Hepatic stellate cell (primary cell): Measurements from ENCODE around the gene MIA2.
"Not testable (repeated sequence)": the region's sequence is repeated elsewhere in the genome, so short reads cannot be mapped to it uniquely, and the experiment has no call there.

Experiments used
- DNase-seq: peaks from one replicate; pipeline ENCODE4 v3.0.0; 2011; ENCODE audit warnings: low spot score

The MIA2 gene, protein sequence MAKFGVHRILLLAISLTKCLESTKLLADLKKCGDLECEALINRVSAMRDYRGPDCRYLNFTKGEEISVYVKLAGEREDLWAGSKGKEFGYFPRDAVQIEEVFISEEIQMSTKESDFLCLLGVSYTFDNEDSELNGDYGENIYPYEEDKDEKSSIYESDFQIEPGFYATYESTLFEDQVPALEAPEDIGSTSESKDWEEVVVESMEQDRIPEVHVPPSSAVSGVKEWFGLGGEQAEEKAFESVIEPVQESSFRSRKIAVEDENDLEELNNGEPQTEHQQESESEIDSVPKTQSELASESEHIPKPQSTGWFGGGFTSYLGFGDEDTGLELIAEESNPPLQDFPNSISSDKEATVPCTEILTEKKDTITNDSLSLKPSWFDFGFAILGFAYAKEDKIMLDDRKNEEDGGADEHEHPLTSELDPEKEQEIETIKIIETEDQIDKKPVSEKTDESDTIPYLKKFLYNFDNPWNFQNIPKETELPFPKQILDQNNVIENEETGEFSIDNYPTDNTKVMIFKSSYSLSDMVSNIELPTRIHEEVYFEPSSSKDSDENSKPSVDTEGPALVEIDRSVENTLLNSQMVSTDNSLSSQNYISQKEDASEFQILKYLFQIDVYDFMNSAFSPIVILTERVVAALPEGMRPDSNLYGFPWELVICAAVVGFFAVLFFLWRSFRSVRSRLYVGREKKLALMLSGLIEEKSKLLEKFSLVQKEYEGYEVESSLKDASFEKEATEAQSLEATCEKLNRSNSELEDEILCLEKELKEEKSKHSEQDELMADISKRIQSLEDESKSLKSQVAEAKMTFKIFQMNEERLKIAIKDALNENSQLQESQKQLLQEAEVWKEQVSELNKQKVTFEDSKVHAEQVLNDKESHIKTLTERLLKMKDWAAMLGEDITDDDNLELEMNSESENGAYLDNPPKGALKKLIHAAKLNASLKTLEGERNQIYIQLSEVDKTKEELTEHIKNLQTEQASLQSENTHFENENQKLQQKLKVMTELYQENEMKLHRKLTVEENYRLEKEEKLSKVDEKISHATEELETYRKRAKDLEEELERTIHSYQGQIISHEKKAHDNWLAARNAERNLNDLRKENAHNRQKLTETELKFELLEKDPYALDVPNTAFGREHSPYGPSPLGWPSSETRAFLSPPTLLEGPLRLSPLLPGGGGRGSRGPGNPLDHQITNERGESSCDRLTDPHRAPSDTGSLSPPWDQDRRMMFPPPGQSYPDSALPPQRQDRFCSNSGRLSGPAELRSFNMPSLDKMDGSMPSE (N-terminal part only)

DNA sequence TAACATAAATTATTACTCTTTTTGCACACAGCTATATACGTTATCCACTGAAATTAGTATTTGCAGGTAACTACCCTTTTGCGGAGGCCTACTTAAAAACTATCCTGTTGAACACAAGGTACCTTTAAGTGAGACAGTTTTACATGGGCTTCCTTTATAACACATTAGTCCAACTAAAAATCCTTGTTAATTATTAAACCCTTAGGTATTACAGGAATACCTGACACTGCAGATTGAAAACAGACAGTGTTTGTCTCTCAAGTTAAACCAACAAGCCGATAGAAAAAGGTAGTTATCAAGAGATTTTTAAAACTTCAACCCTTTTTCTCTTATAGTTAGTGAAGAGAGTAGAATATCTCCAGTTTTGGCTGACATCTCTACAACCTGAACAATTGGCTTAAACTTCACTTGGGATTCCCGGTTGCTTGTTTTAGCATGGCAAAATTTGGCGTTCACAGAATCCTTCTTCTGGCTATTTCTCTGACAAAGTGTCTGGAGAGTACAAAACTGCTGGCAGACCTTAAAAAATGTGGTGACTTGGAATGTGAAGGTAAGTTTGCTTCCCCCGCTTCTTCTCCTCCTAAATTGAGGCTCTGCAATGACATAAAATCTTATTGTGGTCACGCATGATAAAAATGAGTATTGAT is at the start of gene MIA2:
Gene MIA2, plus strand, starts transcription at position 236 of the 647 bp plus-strand sequence. Its CDS starts 200 bp downstream, at position 436.
- DNase-seq, result no peak

DNA sequence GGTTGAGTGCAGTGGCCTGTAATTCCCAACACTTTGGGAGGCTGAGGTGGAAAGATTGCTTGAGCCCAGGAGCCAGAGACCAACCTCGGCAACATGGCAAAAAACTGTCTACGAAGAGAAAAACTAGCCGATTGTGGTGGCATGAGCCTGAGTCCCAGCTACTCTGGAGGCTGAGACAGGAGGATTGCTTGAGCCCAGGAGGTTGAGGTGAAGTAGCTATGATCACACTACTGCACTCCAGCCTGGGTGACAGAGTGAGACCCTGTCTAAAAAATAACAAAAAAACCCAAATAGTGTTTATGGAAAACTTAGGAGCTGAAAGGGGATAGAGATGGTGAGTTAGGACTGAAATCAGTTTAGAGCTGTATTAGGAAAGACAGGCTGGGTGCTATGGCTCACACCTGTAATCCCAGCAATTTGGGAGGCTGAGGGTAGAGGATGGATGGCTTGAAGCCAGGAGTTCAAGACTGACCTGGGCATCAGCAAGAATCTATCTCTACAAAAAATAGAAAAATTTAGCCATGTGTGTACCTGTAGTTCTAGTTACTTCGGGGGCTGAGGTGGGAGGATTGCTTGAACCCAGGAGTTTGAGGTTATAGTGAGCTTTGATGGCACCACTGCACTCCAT is 49.0 kb upstream of the MIA2 start:
- DNase-seq, result no peak

DNA sequence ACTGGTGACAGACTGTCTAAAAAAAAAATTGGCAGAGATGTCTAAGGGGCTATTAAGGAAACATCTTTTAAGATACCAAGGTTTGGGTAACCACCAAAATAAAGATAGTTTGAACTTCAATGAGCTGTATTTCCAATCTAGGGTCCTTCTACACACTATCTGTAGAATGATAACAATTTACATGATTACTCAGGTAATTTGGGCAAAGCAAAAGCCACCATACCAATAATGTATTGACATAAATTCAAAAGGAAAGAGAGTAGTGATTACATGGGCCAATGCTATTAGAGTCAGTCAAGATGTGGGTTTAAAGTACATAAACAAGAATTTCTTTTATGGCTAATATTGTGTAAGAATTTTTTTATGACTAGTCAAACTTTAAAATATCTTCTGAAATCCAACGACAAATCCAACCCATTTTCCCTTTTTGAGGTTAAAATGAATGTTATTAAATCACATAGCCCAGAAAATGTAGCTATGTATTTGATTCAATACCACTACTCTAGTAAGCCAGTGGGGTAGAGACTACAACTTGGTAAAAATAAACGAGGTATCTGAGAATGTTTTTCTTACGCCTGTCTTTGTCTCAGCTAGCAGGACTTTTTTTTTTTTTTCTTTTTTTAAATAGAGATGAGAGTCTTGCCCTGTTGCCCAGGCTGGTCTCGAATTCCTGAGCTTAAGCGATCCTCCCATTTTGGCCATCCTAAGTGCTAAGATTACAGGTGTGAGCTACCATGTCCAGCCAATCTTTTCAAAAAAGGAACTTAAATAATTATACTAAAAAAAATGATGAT is 48.3 kb upstream of the MIA2 start:
- DNase-seq, result no peak

DNA sequence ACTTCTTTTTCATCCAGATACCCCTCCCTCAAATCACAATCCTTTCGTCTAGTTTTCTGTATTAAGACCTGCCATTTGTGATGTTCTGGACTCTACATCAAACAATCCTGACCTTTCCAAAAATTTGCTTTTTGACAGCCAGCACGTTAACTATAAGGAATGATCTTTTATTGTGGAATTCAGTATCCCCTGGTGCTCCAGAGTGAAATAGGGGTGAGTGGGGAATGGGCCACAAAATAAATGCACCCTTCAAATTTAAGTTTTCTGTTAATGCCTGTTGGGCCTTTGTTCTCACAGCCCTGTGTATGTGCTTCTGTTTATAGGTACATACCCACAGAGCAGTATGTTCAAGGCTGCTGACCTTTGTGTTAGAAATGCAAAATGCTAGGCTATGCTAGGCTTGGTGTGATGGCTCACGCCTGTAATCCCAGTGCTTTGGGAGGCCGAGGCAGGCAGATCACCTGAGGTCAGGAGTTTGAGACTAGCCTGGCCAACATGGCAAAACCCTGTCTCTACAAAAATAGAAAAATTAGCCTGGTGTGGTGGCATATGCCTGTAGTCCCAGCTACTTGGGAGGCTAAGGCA is 46.7 kb upstream of the MIA2 start:
- DNase-seq, result no peak

DNA sequence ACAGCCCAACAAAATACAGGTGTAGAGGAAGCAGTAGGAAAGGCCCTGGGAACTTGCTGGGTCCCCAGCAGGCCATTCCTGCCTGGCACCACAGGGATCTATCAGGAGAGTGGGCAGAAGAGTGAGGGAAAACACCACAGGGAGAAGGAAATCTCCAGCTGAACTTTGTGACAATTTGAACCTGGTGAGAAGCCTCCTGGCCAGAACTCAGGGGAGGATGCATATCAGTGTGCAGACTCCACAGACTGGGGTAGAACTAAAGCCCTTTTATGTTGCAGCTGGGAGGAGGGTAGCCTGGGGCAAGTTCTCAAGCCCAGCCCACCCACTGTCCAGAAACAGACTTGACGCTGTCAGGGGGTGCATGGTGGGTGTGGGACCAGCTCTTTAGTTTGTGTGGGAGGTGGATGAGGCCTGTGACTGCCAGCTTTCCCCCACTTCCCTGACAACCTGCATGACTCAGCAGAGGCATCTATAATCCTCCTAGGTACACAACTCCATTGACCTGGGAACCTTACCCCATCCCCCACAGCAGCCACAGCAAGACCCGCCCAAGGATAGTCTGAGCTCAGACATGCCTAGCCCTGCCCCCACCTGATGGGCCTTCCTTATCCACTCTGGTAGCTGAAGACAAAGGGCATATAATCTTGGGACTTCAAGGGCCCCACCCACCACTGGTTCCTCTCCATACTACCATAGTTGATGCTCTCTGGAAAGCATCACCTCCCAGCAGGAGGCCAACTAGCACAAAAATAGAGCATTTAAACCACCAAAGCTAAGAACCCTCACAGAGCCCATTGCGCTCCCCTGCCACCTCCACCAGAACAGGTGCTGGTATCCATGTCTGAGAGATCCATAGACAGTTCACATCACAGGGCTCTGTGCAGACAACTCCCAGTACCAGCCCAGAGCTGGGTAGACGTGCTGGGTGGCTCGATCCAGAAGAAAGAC is 29.8 kb upstream of the MIA2 start:
- DNase-seq, result no peak

DNA sequence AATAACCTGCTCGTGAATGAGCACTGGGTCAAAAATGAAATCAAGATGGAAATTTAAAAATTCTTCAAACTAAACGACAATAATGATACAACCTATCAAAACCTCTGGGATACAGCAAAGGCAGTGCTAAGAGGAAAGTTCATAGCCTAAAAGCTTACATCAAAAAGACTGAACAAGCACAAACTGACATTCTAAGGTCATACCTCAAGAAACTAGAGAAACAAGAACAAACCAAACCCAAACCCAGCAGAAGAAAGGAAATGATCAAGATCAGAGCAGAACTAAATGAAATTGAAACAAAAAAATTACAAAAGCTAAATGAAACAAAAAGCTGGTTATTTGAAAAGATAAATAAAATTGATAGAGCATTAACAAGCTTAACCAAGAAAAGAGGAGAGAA is 26.3 kb upstream of the MIA2 start:
- DNase-seq, result not testable (repeated sequence)

DNA sequence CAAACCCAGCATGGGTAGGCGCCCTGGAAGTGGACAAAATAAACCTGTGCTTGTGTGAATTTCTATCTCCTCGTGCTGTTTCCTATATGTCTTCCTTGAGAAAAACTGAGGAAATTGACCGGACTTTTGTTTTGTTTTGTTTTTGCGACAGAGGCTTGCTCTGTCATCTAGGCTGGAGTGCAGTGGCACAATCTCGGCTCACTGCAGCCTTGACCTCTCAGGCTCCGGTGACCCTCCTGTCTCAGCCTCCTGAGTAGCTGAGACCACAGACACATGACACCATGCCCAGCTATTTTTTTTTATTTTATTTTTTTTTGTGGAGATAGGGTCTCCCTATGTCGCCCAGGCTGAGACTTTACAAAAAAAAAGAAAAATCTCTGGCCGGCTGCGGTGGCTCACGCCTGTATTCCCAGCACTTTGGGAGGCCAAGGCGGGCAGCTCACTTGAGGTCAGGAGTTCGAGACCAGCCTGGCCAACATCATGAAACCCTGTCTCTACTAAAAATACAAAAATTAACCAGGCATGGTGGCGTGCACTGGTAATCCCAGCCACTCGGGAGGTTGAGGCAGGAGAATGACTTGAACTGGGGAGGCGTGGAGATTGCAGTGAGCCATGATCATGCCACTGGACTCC is 22.5 kb upstream of the MIA2 start:
- no peak for DNase-seq

DNA sequence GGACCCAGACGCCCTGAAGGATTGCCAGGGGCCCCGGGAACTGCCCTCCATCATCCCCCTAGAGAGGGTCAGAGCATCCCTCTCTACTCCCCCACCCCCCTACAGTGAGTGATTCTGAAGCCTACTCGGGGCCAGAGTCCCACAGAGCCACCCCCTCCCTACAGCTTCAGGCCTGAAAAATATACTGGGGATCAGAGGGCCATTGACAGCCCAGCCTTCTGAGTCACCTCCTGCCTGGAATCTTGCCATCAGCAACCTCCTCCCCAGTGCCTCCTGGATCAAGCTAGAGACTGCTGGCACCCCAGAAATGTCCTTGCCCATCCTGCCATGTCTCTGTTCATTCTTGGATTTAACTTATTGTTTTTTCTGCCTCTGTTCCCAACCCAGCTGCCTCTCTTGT is 21.7 kb upstream of the MIA2 start:
- no peak for DNase-seq

DNA sequence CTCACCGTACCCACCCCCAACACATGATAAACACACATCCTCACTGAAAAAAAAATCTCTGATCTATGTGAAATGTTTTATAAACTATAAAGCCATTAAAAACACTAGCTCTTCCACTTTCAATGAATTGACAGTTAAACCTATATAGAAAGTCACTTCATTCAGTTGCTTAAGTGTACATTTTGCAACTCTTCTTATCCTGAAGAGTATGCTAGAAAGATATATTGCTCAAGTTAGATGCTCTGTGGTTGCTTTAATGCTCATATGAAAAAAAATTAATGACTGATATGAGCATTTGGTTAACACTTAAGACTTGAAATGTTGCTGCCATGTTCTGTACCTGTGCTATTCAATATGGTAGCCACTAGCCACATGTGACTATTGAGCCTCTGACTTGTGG is 21.0 kb upstream of the MIA2 start:
- DNase-seq, result no peak

DNA sequence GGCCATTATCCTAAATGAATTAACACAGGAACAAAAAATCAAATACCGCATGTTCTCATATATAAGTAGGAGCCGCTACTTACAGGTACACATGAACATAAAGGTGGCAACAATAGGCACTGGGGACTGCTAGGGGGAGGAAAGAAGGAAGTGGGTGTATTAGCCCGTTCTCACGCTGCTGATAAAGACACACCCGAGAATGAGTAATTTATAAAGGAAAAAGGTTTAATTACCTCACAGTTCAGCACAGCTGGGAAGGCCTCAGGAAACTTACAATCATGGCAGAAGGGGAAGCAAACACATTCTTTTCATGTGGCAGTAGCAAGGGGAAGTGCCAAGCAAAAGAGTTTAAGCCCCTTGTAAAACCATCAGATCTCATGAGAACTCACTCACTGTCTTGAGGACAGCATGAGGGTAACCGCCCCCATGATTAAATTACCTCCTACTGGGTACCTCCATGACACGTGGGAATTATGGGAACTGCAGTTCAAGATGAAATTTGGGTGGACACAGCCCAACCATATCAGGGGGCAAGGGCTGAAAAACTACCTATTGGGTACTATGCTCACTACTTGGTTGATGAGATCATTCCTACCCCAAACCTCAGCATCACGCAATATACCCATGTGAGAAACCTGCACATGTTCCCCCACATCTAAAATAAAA is 16.4 kb upstream of the MIA2 start:
- no peak for DNase-seq

DNA sequence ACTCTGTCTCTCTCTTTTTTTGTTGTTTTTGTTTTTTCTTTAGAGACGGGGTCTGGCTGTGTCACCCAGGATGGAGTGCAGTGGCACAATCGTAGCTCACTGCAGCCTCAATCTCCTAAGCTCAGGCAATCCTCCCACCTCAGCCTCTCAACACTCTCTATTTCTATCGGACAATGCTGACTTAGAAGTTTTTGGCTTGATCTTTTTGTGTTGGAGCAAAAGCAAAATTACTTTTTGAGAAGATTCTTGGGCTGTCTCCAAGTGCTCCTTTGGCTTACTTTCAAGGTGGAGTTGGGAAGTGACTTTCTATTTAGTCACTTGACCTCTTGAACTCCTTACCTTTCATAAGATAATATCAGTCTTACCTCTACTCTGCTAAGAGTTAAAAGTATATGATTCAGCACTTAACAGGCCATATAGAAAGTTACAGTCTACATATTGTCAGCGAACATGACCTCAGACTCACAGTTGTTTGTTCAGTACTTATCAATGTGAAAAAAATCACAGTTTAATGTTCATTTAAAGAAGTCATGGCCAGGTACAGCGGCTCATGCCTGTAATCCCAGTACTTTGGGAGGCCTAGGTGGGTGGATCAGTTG is 15.4 kb upstream of the MIA2 start:
- DNase-seq, result no peak

DNA sequence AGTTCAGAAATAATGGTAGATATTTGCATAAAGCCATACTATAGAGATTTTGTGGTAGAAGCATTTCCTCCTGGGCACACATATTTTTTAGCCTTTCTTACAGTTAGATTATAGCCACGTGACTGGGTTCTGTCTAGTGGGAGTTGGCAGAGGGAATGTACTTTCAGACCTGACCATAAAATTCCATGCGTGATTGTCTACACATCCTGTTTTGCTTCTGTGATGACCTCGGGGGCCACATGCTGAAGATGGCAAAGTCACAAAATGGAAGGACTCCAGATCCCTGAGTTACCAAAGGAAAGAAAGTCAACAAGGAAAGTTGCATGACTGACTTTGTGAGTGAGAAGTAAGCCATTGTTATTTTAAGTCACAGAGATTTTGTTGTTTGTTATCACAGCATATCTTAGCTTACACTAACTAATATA is 14.6 kb upstream of the MIA2 start:
- DNase-seq, result peak; percentile 72

DNA sequence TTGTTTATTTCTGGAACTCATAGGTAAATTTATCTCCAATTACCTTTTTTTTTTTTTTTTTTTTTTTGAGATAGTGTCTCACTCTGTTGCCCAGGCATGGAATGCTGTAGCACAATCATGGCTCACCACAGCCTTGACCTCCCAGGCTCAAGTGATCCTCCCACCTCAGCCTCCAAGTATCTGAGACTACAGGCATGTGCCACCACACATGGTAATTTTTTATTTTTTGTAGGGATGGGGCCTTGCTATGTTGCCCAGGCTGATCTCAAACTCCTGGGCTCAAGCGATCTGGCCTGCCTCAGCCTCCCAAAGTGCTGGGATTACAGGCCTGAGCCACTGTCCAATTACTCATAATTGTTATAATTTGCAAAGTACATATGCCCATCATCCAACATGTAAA is 13.2 kb upstream of the MIA2 start:
- not testable (repeated sequence) for DNase-seq

DNA sequence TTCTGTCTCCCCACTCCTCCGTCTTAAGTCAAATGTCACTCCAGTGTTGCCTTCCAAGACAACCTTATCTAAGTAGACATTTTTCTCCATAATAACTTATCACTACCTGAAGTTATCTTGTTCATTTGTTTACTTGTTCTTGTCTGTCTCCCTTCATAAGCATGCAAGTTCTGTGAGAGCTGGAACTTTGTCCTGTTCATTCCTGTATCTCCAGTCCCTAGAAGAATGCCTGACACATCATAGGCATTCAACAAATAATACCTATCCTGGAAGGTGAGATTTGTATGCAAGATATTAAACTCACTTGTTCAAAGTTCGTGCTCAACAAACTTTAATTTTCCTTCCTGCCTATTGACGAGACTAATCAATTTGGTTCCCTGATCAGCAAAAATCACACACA is 5.7 kb upstream of the MIA2 start:
- DNase-seq, result no peak

DNA sequence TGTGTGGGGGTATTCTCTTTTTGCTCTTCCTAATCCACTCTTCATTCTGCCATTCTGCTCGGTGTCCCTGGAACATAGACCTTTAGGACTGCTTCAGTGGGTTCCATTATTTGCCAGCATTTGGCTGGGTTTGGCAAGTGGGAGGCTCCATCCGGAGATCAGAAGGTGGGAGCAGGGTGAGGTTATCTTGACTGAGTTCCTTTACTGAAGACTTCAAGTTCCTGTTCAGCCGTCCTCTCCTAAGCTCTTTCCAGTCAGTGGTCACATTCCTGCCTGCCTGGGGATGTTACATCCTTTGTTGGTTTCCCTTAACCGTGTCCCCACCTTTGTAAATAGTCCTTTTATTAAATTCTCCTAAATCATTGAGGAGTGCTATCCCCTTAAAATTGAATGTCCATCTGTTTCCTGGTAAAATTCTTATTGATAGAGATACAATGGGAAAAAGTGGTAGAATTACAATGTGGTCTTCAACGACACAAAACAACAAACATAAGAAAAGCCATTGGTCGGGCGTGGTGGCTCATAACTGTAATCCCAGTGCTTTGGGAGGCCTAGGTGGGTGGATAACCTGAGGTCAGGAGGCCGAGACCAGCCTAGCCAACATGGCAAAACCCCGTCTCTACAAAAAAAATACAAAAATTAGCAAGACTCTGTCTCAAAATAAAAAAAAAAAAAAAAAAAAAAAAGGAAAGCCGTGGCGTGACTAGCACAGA is 5.0 kb upstream of the MIA2 start:
- DNase-seq, result no peak

DNA sequence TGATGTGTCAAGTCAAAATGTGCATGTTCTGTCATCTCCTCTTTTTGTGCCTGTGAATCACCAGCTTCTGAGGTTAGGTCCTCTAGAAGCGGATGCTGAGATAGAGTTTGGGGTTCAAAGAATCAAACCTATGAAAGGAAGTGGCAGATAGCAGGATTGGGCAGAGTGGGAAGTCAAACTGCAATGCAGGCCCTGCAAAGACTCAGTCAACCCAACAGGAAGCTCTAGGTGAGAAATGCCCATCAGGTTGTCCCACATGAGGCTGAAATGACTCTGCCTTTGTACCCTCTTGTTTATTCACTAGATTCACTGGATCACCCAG is 4.5 kb upstream of the MIA2 start:
- DNase-seq, result peak; percentile 37

DNA sequence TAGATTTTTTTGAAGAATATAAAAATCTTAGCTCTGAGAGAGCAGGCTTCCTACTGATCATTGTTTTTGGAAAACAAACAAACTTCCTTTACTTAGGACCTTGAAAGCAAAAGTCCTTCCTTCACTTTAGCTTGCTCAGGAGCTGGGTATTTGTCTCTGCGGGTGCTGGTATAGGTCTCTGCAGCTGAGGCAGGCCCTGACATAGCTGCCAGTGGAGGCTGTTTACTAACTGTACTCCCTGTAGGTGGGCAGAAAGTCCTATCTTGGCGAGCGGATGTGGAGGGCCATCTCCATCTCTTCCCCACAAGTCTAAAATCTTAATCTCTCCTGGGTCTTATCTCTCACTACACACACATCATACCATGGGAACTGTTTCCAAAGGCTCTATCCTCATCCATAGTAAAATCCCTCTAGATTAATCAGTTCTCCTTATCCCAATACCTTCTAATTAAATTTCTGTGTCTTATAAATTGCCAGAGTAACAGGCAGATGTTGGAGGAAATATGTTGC is 4.1 kb upstream of the MIA2 start:
- no peak for DNase-seq
